GM12878 (cell line): ENCODE measurements around the gene NSL1. TPM values are rescaled to one million over a fixed set of nuclear protein-coding genes. Genes with fewer than 3 reads are reported as not detected.

ENCODE experiments used
- ATAC-seq: fragments of 200-7000 bp; cut with Tn5 transposase; 3 replicates; pipeline ENCODE4 v1.9.1; 2020; ENCODE audit warnings: mild to moderate bottlenecking, moderate library complexity
- BruUV-seq: library from RNA; stranded (reverse); fragments of 400-500 nt; replicated peaks from 2 replicates; lab custom pipeline; 2021; lab: Mats Ljungman, UMichigan
- CTCF ChIA-PET: fragments of 300-600 bp; sonication (Branson Sonifier 250); formaldehyde crosslinking; extraction: SDS; loops from one replicate; lab custom pipeline; 2021; ENCODE audit warnings: inconsistent platforms; lab: Yijun Ruan, JAX
- POLR2A ChIA-PET: fragments of 350-600 bp; formaldehyde crosslinking; extraction: SDS; loops from one replicate; lab custom pipeline; 2021; ENCODE audit warnings: inconsistent platforms; lab: Charles Lee
- RAD21 ChIA-PET: fragments of 300-600 bp; sonication (Branson Sonifier 250); formaldehyde crosslinking; loops from one replicate; lab custom pipeline; 2023; ENCODE audit warnings: antibody characterized with exemption; ENCODE audit not compliant: unreplicated experiment; lab: Charles Lee
- SMC1A ChIA-PET: fragments of 300-600 bp; sonication (Branson Sonifier 250); formaldehyde crosslinking; loops from one replicate; lab custom pipeline; 2023; ENCODE audit not compliant: unreplicated experiment, uncharacterized antibody; lab: Charles Lee
- DNase-seq: peaks from one replicate; pipeline ENCODE4 v3.0.0-alpha.2; 2011; ENCODE audit warnings: low read depth, low spot score
- FAIRE-seq: peaks from 3 replicates; lab custom pipeline; 2011; peaks lifted over from hg19 to GRCh38; lab: Jason Lieb, UNC
- H2AFZ ChIP-seq: 2 replicates; pipeline ENCODE4 v1.6.0; 2011; ENCODE audit warnings: low read depth, low read length, control low read depth; ENCODE audit not compliant: control insufficient read depth
- H3K27ac ChIP-seq: 2 replicates; pipeline ENCODE4 v1.5.1; 2011; ENCODE audit warnings: control low read depth; ENCODE audit not compliant: control insufficient read depth, insufficient read depth
- H3K27me3 ChIP-seq, 2 experiments: replicated peaks in 1 of 2; 2 replicates each; pipeline versions ENCODE4 v1.6.0 to v1.6.1; 2011; ENCODE audit warnings: low read length in 1 of 2; ENCODE audit not compliant: control insufficient read depth in 2 of 2, insufficient read depth in 2 of 2
- H3K36me3 ChIP-seq, 2 experiments: 2 replicates each; pipeline ENCODE4 v1.5.1; 2011; ENCODE audit warnings: low read length in 1 of 2; ENCODE audit not compliant: control insufficient read depth in 2 of 2, insufficient read depth in 2 of 2
- H3K4me1 ChIP-seq: 2 replicates; pipeline ENCODE4 v1.6.1; 2011; ENCODE audit warnings: mild to moderate bottlenecking, low read length, moderate library complexity, mixed read lengths; ENCODE audit not compliant: control insufficient read depth, insufficient read depth
- H3K4me2 ChIP-seq: 2 replicates; pipeline ENCODE4 v1.6.0; 2011; ENCODE audit warnings: control low read depth; ENCODE audit not compliant: control insufficient read depth, insufficient read depth
- H3K4me3 ChIP-seq: fragments of 200-600 bp; sonication (generic); 2 replicates; pipeline ENCODE4 v1.5.1; 2016
- H3K79me2 ChIP-seq: 2 replicates; pipeline ENCODE4 v1.6.0; 2011; ENCODE audit warnings: low read length; ENCODE audit not compliant: control insufficient read depth, insufficient read depth
- H3K9ac ChIP-seq: 2 replicates; pipeline ENCODE4 v1.8.0; 2011; ENCODE audit warnings: low read length, control low read depth, mixed read lengths; ENCODE audit not compliant: control insufficient read depth, insufficient read depth
- H3K9me3 ChIP-seq: replicated peaks from 3 replicates; pipeline ENCODE4 v1.5.1; 2011; ENCODE audit warnings: mild to moderate bottlenecking, low read length; ENCODE audit not compliant: control insufficient read depth, insufficient read depth
- H4K20me1 ChIP-seq: 2 replicates; pipeline ENCODE4 v1.6.0; 2011; ENCODE audit not compliant: control insufficient read depth, insufficient read depth
- ATF7 ChIP-seq: fragments of 450-650 bp; IDR thresholded peaks from 2 replicates; pipeline ENCODE4 v1.6.1; 2016; ENCODE audit warnings: low read depth, mild to moderate bottlenecking
- CBFB ChIP-seq: IDR thresholded peaks from 2 replicates; pipeline ENCODE4 v1.6.1; 2016; ENCODE audit warnings: antibody characterized with exemption, low read depth
- CBX5 ChIP-seq: sonication (generic); IDR thresholded peaks from 2 replicates; pipeline ENCODE4 v1.6.1; 2016; ENCODE audit warnings: low read depth, moderate library complexity, mild to moderate bottlenecking, inconsistent platforms
- ETV6 ChIP-seq, 2 experiments: fragments of 450-650 bp in 1 of 2; IDR thresholded peaks in 1 of 2; conservative IDR thresholded peaks in 1 of 2; 2 replicates each; pipeline ENCODE4 v1.6.1; 2014; ENCODE audit warnings: antibody characterized with exemption in 1 of 2, borderline replicate concordance in 1 of 2, low read depth in 1 of 2, mild to moderate bottlenecking in 1 of 2, moderate library complexity in 1 of 2
- IKZF2 ChIP-seq, 2 experiments: fragments of 450-650 bp; IDR thresholded peaks; 2 replicates each; pipeline ENCODE4 v1.6.1; 2017; ENCODE audit warnings: mild to moderate bottlenecking in 2 of 2, moderate library complexity in 2 of 2
- JUNB ChIP-seq: IDR thresholded peaks from 2 replicates; pipeline ENCODE4 v1.6.1; 2016; ENCODE audit warnings: antibody characterized with exemption, mild to moderate bottlenecking
- KLF5 ChIP-seq: fragments of 450-650 bp; IDR thresholded peaks from 2 replicates; pipeline ENCODE4 v1.6.1; 2014; ENCODE audit warnings: mild to moderate bottlenecking; ENCODE audit not compliant: partially characterized antibody
- NFIC ChIP-seq: IDR thresholded peaks from 2 replicates; pipeline ENCODE4 v1.6.1; 2012; ENCODE audit warnings: low read depth, mild to moderate bottlenecking, inconsistent platforms, low read length, moderate library complexity
- RFX5 ChIP-seq: IDR thresholded peaks from 2 replicates; pipeline ENCODE4 v1.6.1; 2011; ENCODE audit warnings: low read depth, low read length, improper control_type of control experiment
- RUNX3 ChIP-seq: IDR thresholded peaks from 2 replicates; pipeline ENCODE4 v1.6.1; 2012; ENCODE audit warnings: low read length, inconsistent platforms
- TCF12 ChIP-seq: IDR thresholded peaks from 2 replicates; pipeline ENCODE4 v1.6.1; 2011; ENCODE audit warnings: low read depth, mild to moderate bottlenecking, low read length
- ZNF217 ChIP-seq: fragments of 450-650 bp; IDR thresholded peaks from 2 replicates; pipeline ENCODE4 v1.6.1; 2017; ENCODE audit warnings: antibody characterized with exemption, mild to moderate bottlenecking
- WGBS: methylation state at CpG from one replicate; pipeline ENCODE4 v1.1.6; 2016; ENCODE audit warnings: low lambda C conversion rate; ENCODE audit not compliant: insufficient replicate concordance, insufficient coverage; ENCODE audit errors: missing lambda C conversion rate; 5-methylcytosine and 5-hydroxymethylcytosine counted together
- in situ Hi-C: fragments of 300-500 bp; cut with MboI; formaldehyde crosslinking; loops from 9 replicates; pipeline ENCODE4 v1.14.3; 2018; ENCODE audit warnings: mixed read lengths
- intact Hi-C: fragments of 100-400 bp; cut with micrococcal nuclease; formaldehyde crosslinking; loops from one replicate; pipeline ENCODE4 v1.14.2; 2022; ENCODE audit not compliant: unreplicated experiment
- polyA plus RNA-seq, 11 experiments: library from polyadenylated mRNA; depleted of rRNA in 4 of 11; unstranded in 6 of 11; stranded (reverse) in 5 of 11; fragments of >200 nt; fragmentation: Nextera tagmentation in 4 of 11; fragmentation: Illumina TruSeq in 1 of 11; extraction: Ambion mirVana in 4 of 11; extraction: Trizol in 1 of 11; gene quantifications; 1 replicate in 1 of 11; 2 replicates in 10 of 11; pipeline versions ENCODE4 v1.2.1 to v1.2.3, GENCODE V29; 2011 to 2016; ENCODE audit warnings: inconsistent platforms in 2 of 11, missing spikeins in 2 of 11, low read depth in 1 of 11
- total RNA-seq, 4 experiments: library from RNA; depleted of rRNA in 3 of 4; stranded (reverse); fragments of >200 nt in 3 of 4; fragmentation: Illumina TruSeq in 1 of 4; extraction: Trizol in 1 of 4; gene quantifications; 2 replicates each; pipeline versions ENCODE4 v1.2.1 to v1.2.3, GENCODE V29; 2013 to 2021
- TF ChIP-seq, protein P1 (sequence below): fragments of 450-650 bp; IDR thresholded peaks from 2 replicates; pipeline ENCODE4 v1.6.1; 2016; ENCODE audit warnings: mild to moderate bottlenecking, moderate library complexity, borderline replicate concordance
- TF ChIP-seq, protein P2 (sequence below): IDR thresholded peaks from 2 replicates; pipeline ENCODE4 v1.6.1; 2012; ENCODE audit warnings: low read length, inconsistent platforms
- TF ChIP-seq, protein P3 (sequence below): fragments of 450-650 bp; IDR thresholded peaks from 2 replicates; pipeline ENCODE4 v1.6.1; 2016; ENCODE audit warnings: mild to moderate bottlenecking

NSL1 gene
- total and polyA plus RNA-seq, 10 of the 15 experiments (the other 5 are each of a cell fraction or from before 2014, with no cell fraction given): 36.7 to 74.2 (median 46.4) TPM

DNA sequence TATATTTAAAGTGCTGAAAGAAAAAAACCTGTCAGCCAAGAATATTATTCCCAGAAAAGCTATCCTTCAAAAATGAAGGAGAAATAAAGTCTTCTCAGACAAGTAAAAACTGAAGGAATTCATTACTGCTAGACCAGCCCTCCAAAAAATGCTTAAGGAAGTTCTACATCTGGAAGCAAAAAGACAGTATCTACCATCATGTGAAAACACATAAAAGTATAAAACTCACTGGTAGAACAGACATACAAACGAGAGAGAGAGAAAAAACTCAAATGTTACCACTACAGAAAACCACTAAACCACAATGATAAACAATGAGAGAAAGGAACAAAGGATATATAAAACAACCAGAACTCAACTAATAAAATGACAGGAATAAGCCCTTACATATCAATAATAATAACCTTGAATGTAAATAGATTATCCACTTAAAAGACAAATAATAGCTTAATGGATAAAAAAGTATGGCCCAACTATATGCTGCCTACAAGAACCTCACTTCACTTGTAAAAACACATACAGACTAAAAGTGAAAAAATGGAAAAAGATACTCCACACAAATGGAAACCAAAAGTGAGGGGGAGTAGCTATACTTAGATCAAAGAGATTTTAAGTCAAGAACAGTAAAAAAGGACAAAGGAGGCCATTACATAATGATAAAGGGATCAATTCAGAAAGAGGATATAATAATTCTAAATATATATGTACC, 22.0 kb downstream of the NSL1 start:
- H3K4me2 ChIP-seq: no peak overlapping the region
- 0% methylated on average over 1 of the region's 1 CpG for WGBS
- H3K27me3 ChIP-seq: no peaks in the 10 kb centered on the region
- peak; percentile 44 for FAIRE-seq
- ChIA-PET CTCF (interaction anchor here (0.6 to 2.6 kb wide), 17 partner anchors 10 to 315 kb away, joined by 3 to 14 read pairs (median 5); no protein-coding TSS in a partner anchor), POLR2A (interaction anchor here (0.7 kb wide), 1 partner anchor 59 kb away, joined by 3 read pairs; no protein-coding TSS in a partner anchor), SMC1A (interaction anchor here (0.8 to 2.2 kb wide), 11 partner anchors 8 to 226 kb away, joined by 3 to 14 read pairs (median 4); no protein-coding TSS in a partner anchor), RAD21 (interaction anchor here (1.0 to 1.3 kb wide), 3 partner anchors 69 to 293 kb away, joined by 3 to 5 read pairs (median 4); no protein-coding TSS in a partner anchor)
- peak; percentile 85 for ATAC-seq
- in situ Hi-C loops (loop anchor here (5.0 kb wide), 1 partner anchor 302 kb away; no protein-coding TSS in a partner anchor), intact Hi-C loops (no loop called here)
- H2AFZ ChIP-seq: no peak overlapping the region
- peaks cover 4% of the 10 kb centered on the region; the same call in 1 of the 2 replicates for H3K4me1 ChIP-seq
- peak overlapping the region; percentile 12; the same call in 1 of the 2 replicates for H3K27ac ChIP-seq
- peaks cover 19% of the 10 kb centered on the region for H3K9me3 ChIP-seq
- no TSS peak for BruUV-seq
- no peak overlapping the region; the same call in 1 of the 2 replicates for H3K4me3 ChIP-seq
- H3K36me3 ChIP-seq: no peaks in the 10 kb centered on the region; a peak in 2 of 4 replicates
- no peaks in the 10 kb centered on the region for H4K20me1 ChIP-seq
- H3K9ac ChIP-seq: no peak overlapping the region
- no peak for DNase-seq
- H3K79me2 ChIP-seq: peaks cover 7% of the 10 kb centered on the region
- TF ChIP-seq CBX5 (peak; percentile 97), RFX5 (no peak), IKZF2 (IDR thresholded peaks at IDR 0.05) (peak; percentile 48 to 65; a peak in 3 of 4 replicates), KLF5 (peak; percentile 53), JUNB (peak; percentile 78), CBFB (peak; percentile 90), ZNF217 (0 out of 2 replicates have a peak, but pooled peaks have one; percentile 33), NFIC (peak; percentile 89), ATF7 (0 out of 2 replicates have a peak, but pooled peaks have one; percentile 17), TCF12 (no peak), ETV6 (conservative IDR thresholded peaks at IDR 0.05 in 1 of 2, IDR thresholded peaks at IDR 0.05 in 1 of 2; ENCODE audit: borderline replicate concordance in 1 of 2, low read depth in 1 of 2) (peak in 1 of 2 experiments; percentile 20; a peak in 1 of 4 replicates), RUNX3 (peak; percentile 95)
- TF ChIP-seq, protein P1, sequence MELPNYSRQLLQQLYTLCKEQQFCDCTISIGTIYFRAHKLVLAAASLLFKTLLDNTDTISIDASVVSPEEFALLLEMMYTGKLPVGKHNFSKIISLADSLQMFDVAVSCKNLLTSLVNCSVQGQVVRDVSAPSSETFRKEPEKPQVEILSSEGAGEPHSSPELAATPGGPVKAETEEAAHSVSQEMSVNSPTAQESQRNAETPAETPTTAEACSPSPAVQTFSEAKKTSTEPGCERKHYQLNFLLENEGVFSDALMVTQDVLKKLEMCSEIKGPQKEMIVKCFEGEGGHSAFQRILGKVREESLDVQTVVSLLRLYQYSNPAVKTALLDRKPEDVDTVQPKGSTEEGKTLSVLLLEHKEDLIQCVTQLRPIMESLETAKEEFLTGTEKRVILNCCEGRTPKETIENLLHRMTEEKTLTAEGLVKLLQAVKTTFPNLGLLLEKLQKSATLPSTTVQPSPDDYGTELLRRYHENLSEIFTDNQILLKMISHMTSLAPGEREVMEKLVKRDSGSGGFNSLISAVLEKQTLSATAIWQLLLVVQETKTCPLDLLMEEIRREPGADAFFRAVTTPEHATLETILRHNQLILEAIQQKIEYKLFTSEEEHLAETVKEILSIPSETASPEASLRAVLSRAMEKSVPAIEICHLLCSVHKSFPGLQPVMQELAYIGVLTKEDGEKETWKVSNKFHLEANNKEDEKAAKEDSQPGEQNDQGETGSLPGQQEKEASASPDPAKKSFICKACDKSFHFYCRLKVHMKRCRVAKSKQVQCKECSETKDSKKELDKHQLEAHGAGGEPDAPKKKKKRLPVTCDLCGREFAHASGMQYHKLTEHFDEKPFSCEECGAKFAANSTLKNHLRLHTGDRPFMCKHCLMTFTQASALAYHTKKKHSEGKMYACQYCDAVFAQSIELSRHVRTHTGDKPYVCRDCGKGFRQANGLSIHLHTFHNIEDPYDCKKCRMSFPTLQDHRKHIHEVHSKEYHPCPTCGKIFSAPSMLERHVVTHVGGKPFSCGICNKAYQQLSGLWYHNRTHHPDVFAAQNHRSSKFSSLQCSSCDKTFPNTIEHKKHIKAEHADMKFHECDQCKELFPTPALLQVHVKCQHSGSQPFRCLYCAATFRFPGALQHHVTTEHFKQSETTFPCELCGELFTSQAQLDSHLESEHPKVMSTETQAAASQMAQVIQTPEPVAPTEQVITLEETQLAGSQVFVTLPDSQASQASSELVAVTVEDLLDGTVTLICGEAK: no peak
- TF ChIP-seq, protein P2, sequence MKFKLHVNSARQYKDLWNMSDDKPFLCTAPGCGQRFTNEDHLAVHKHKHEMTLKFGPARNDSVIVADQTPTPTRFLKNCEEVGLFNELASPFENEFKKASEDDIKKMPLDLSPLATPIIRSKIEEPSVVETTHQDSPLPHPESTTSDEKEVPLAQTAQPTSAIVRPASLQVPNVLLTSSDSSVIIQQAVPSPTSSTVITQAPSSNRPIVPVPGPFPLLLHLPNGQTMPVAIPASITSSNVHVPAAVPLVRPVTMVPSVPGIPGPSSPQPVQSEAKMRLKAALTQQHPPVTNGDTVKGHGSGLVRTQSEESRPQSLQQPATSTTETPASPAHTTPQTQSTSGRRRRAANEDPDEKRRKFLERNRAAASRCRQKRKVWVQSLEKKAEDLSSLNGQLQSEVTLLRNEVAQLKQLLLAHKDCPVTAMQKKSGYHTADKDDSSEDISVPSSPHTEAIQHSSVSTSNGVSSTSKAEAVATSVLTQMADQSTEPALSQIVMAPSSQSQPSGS: peak; percentile 62; the same call in 1 of the 2 replicates
- TF ChIP-seq, protein P3, sequence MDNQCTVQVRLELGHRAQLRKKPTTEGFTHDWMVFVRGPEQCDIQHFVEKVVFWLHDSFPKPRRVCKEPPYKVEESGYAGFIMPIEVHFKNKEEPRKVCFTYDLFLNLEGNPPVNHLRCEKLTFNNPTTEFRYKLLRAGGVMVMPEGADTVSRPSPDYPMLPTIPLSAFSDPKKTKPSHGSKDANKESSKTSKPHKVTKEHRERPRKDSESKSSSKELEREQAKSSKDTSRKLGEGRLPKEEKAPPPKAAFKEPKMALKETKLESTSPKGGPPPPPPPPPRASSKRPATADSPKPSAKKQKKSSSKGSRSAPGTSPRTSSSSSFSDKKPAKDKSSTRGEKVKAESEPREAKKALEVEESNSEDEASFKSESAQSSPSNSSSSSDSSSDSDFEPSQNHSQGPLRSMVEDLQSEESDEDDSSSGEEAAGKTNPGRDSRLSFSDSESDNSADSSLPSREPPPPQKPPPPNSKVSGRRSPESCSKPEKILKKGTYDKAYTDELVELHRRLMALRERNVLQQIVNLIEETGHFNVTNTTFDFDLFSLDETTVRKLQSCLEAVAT: peak; percentile 54; the same call in 1 of the 2 replicates
